HepG2 (cell line): ENCODE data around the gene DTX4. TPM values are rescaled to one million over a fixed set of nuclear protein-coding genes. Genes with fewer than 3 reads are reported as not detected.

Experiments used
- ATAC-seq: fragments of 200-7000 bp; cut with Tn5 transposase; 3 replicates; pipeline ENCODE4 v1.9.1; 2020; ENCODE audit warnings: mild to moderate bottlenecking, moderate library complexity
- BruUV-seq: library from RNA; stranded (reverse); fragments of 400-500 nt; replicated peaks from 2 replicates; lab custom pipeline; 2021; lab: Mats Ljungman, UMichigan
- CTCF ChIA-PET: fragments of 300-600 bp; formaldehyde crosslinking; extraction: SDS; loops from one replicate; lab custom pipeline; 2021; ENCODE audit warnings: low total read pairs, inconsistent platforms, low intra/inter-chr PET ratio; lab: Yijun Ruan, JAX
- POLR2A ChIA-PET: fragments of 350-600 bp; sonication (Branson Sonifier 250); formaldehyde crosslinking; loops from one replicate; lab custom pipeline; 2020; ENCODE audit warnings: antibody characterized with exemption, inconsistent platforms; lab: Yijun Ruan, JAX
- DNase-seq: peaks from one replicate; pipeline ENCODE4 v3.0.0-alpha.2; 2015; ENCODE audit warnings: low spot score
- FAIRE-seq: peaks from 3 replicates; lab custom pipeline; 2011; peaks lifted over from hg19 to GRCh38; lab: Jason Lieb, UNC
- H2AFZ ChIP-seq: one replicate; pipeline ENCODE4 v1.6.1; 2011; ENCODE audit warnings: low read length, inconsistent platforms
- H3K27ac ChIP-seq: fragments of 300-600 bp; 3 replicates; pipeline ENCODE4 v1.8.0; 2011; ENCODE audit warnings: mixed run types, mild to moderate bottlenecking, mixed read lengths, low read length, inconsistent platforms; ENCODE audit not compliant: insufficient read depth; ENCODE audit errors: extremely low read length
- H3K27me3 ChIP-seq, 2 experiments: fragments of 200-600 bp in 1 of 2; 2 replicates in 1 of 2; 3 replicates in 1 of 2; pipeline versions ENCODE4 v1.6.0 to v1.8.0; 2011; ENCODE audit warnings: low read length in 2 of 2, mild to moderate bottlenecking in 2 of 2, moderate library complexity in 2 of 2, inconsistent platforms in 1 of 2; ENCODE audit not compliant: insufficient read depth in 2 of 2, control insufficient read depth in 1 of 2
- H3K36me3 ChIP-seq, 2 experiments: fragments of 200-600 bp in 1 of 2; replicated peaks in 1 of 2; 2 replicates in 1 of 2; 3 replicates in 1 of 2; pipeline versions ENCODE4 v1.5.1 to v1.8.0; 2011; ENCODE audit warnings: low read length in 2 of 2, inconsistent platforms in 1 of 2; ENCODE audit not compliant: insufficient read depth in 2 of 2, control insufficient read depth in 1 of 2
- H3K4me1 ChIP-seq: 2 replicates; pipeline ENCODE4 v1.5.1; 2012; ENCODE audit warnings: low read length, inconsistent platforms; ENCODE audit not compliant: insufficient read depth
- H3K4me2 ChIP-seq: 2 replicates; pipeline ENCODE4 v1.6.0; 2011; ENCODE audit warnings: low read depth, low read length, inconsistent platforms
- H3K4me3 ChIP-seq, 3 experiments: fragments of 200-600 bp in 1 of 3; sonication (generic), shearing (Covaris generic) in 1 of 3; replicated peaks in 1 of 3; 2 replicates each; pipeline ENCODE4 v1.5.1; 2011 to 2016; ENCODE audit warnings: low read length in 3 of 3, inconsistent platforms in 2 of 3, low read depth in 2 of 3, mild to moderate bottlenecking in 2 of 3, control low read depth in 1 of 3, mixed read lengths in 1 of 3; ENCODE audit not compliant: insufficient read depth in 1 of 3
- H3K79me2 ChIP-seq: one replicate; pipeline ENCODE4 v1.6.1; 2011; ENCODE audit warnings: low read length, inconsistent platforms; ENCODE audit not compliant: insufficient read depth
- H3K9ac ChIP-seq: 2 replicates; pipeline ENCODE4 v1.6.0; 2011; ENCODE audit warnings: mild to moderate bottlenecking, low read depth, low read length, inconsistent platforms; ENCODE audit not compliant: insufficient read depth
- H3K9me3 ChIP-seq: 2 replicates; pipeline ENCODE4 v1.5.1; 2012; ENCODE audit warnings: mild to moderate bottlenecking, low read length
- H4K20me1 ChIP-seq: 2 replicates; pipeline ENCODE4 v1.6.0; 2011; ENCODE audit warnings: inconsistent platforms, mild to moderate bottlenecking, low read length, moderate library complexity; ENCODE audit not compliant: insufficient read depth
- ARID4A ChIP-seq: sonication (generic); formaldehyde crosslinking; IDR thresholded peaks from 2 replicates; pipeline ENCODE4 v1.5.0; 2020; ENCODE audit warnings: mild to moderate bottlenecking, missing genetic modification reagents, borderline replicate concordance
- BATF2 ChIP-seq: sonication (generic); formaldehyde crosslinking; IDR thresholded peaks from 2 replicates; pipeline ENCODE4 v1.8.0; 2022; ENCODE audit warnings: mild to moderate bottlenecking, missing genetic modification reagents, moderate library complexity
- CEBPG ChIP-seq: IDR thresholded peaks from 2 replicates; pipeline ENCODE4 v1.6.1; 2016
- DNMT1 ChIP-seq: sonication (generic); formaldehyde crosslinking; IDR thresholded peaks from 2 replicates; pipeline ENCODE4 v1.5.1; 2020; ENCODE audit warnings: mild to moderate bottlenecking, missing genetic modification reagents
- KLF13 ChIP-seq: sonication (generic); formaldehyde crosslinking; IDR thresholded peaks from 2 replicates; pipeline ENCODE4 v1.4.0; 2020; ENCODE audit warnings: mild to moderate bottlenecking, missing genetic modification reagents
- KMT2A ChIP-seq: sonication (generic); formaldehyde crosslinking; IDR thresholded peaks from 2 replicates; pipeline ENCODE4 v1.4.0; 2020; ENCODE audit warnings: missing genetic modification reagents
- MTF2 ChIP-seq: sonication (generic); formaldehyde crosslinking; IDR thresholded peaks from 2 replicates; pipeline ENCODE4 v1.5.0; 2020; ENCODE audit warnings: missing genetic modification reagents, borderline replicate concordance
- NFAT5 ChIP-seq: sonication (generic); formaldehyde crosslinking; IDR thresholded peaks from 2 replicates; pipeline ENCODE4 v1.4.0; 2020; ENCODE audit warnings: missing genetic modification reagents
- ONECUT2 ChIP-seq: sonication (generic); formaldehyde crosslinking; IDR thresholded peaks from 2 replicates; pipeline ENCODE4 v1.4.0; 2020; ENCODE audit warnings: missing genetic modification reagents
- SAP130 ChIP-seq: IDR thresholded peaks from 2 replicates; pipeline ENCODE4 v1.6.1; 2016; ENCODE audit warnings: low read depth
- ZFP36L1 ChIP-seq: sonication (generic); formaldehyde crosslinking; IDR thresholded peaks from 2 replicates; pipeline ENCODE4 v1.8.0; 2022; ENCODE audit warnings: mild to moderate bottlenecking, missing genetic modification reagents, moderate library complexity
- ZFP41 ChIP-seq: sonication (generic); formaldehyde crosslinking; IDR thresholded peaks from 2 replicates; pipeline ENCODE4 v1.4.0; 2020; ENCODE audit warnings: mild to moderate bottlenecking, missing genetic modification reagents, borderline replicate concordance
- ZNF124 ChIP-seq: sonication (generic); formaldehyde crosslinking; IDR thresholded peaks from 2 replicates; pipeline ENCODE4 v1.4.0; 2020; ENCODE audit warnings: missing genetic modification reagents
- ZNF282 ChIP-seq: fragments of 450-650 bp; IDR thresholded peaks from 2 replicates; pipeline ENCODE4 v1.6.1; 2018; ENCODE audit not compliant: partially characterized antibody
- ZNF589 ChIP-seq: sonication (generic); formaldehyde crosslinking; conservative IDR thresholded peaks from 2 replicates; pipeline ENCODE4 v1.8.0; 2022; ENCODE audit warnings: mild to moderate bottlenecking, moderate library complexity, missing genetic modification reagents
- ZSCAN20 ChIP-seq: sonication (generic); formaldehyde crosslinking; IDR thresholded peaks from 2 replicates; pipeline ENCODE4 v1.4.0; 2020; ENCODE audit warnings: missing genetic modification reagents, mild to moderate bottlenecking, borderline replicate concordance
- WGBS: methylation state at CpG from one replicate; pipeline ENCODE4 v1.1.6; 2017; ENCODE audit warnings: low lambda C conversion rate; 5-methylcytosine and 5-hydroxymethylcytosine counted together
- in situ Hi-C: cut with HindIII; loops from 2 replicates; pipeline ENCODE4 v1.10.0; 2017; ENCODE audit warnings: low pct_unique_long_range_greater_than_20kb; ENCODE audit not compliant: extremely low pct_ligation_motif_present
- intact Hi-C: fragments of 100-400 bp; cut with micrococcal nuclease; formaldehyde crosslinking; loops from one replicate; pipeline ENCODE4 v1.10.0; 2022; ENCODE audit not compliant: unreplicated experiment
- polyA plus RNA-seq, 8 experiments: library from polyadenylated mRNA; depleted of rRNA in 3 of 8; stranded (reverse) in 7 of 8; unstranded in 1 of 8; fragments of >200 nt; fragmentation: Illumina TruSeq in 4 of 8; extraction: Trizol in 4 of 8; gene quantifications; 2 replicates each; pipeline versions ENCODE4 v1.2.1 to v1.2.3, GENCODE V29; 2011 to 2016; ENCODE audit warnings: low read depth in 4 of 8, missing spikeins in 1 of 8, mixed read lengths in 1 of 8; ENCODE audit not compliant: insufficient read depth in 1 of 8
- total RNA-seq, 5 experiments: library from RNA; depleted of rRNA; stranded (reverse); fragments of >200 nt; fragmentation: Illumina TruSeq; extraction: Trizol; gene quantifications; 2 replicates each; pipeline ENCODE4 v1.2.3, GENCODE V29; 2016; ENCODE audit warnings: low read depth in 1 of 5
- TF ChIP-seq, protein P1 (sequence below): sonication (generic); formaldehyde crosslinking; IDR thresholded peaks from 2 replicates; pipeline ENCODE4 v1.8.1; 2023; ENCODE audit warnings: mild to moderate bottlenecking, missing genetic modification reagents, borderline replicate concordance

DTX4 gene
- total and polyA plus RNA-seq, 2 of the 13 experiments (the other 11 are each of a cell fraction or from before 2014, with no cell fraction given) = 0.67 to 5.6 TPM

DNA sequence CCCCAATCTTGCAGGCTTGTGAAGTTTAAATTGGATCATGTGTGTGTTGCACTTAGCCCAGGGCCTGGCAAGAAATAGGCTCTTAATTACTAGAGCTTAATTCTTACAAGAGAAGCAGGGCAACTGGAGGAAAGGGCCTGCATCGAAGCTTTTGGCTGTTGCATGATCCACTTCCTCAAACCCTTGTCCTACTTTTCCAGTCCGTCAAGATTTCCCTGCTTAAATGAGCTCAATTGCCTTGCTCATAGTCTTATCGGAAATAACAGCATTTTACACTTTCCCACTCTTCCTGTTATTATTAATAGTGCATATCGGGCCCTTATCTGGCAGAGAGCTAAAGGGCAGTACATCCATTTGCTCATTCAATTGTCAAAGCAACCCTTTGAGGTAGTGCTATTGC lies 18.1 kb downstream of the DTX4 start:
- ChIA-PET POLR2A (no interaction called here), CTCF (no interaction called here)
- no peak overlapping the region for H3K27ac ChIP-seq
- no peak overlapping the region for H3K4me3 ChIP-seq
- no peak overlapping the region for H2AFZ ChIP-seq
- 93% methylated on average over 4 of the region's 4 CpGs for whole genome bisulfite sequencing
- no peaks in the 10 kb centered on the region for H3K27me3 ChIP-seq
- in situ Hi-C loops = loop anchor here (25.0 kb wide), 1 partner anchor 497 kb away; no protein-coding TSS in a partner anchor
- no peaks in the 10 kb centered on the region for H3K79me2 ChIP-seq
- H3K9me3 ChIP-seq = no peaks in the 10 kb centered on the region
- peaks cover 3 to 6% of the 10 kb centered on the region in 2 experiments; a peak in 2 of 5 replicates for H3K36me3 ChIP-seq
- H3K4me1 ChIP-seq = peaks cover 30% of the 10 kb centered on the region
- DNase-seq = no peak
- H3K9ac ChIP-seq = no peak overlapping the region
- FAIRE-seq = no peak
- no peak for ATAC-seq
- no peak overlapping the region for H3K4me2 ChIP-seq
- no TSS peak for BruUV-seq
- intact Hi-C loops = no loop called here
- no peaks in the 10 kb centered on the region for H4K20me1 ChIP-seq
- no peak for TF ChIP-seq ARID4A
- no peak for TF ChIP-seq MTF2 (CRISPR knock-in tag)
- no peak for TF ChIP-seq ZFP41 (CRISPR knock-in tag)
- TF ChIP-seq DNMT1 (CRISPR knock-in tag) = no peak
- no peak for TF ChIP-seq BATF2 (CRISPR knock-in tag)
- no peak for TF ChIP-seq ZFP36L1 (CRISPR knock-in tag)
- no peak for TF ChIP-seq NFAT5 (CRISPR knock-in tag)
- TF ChIP-seq ZSCAN20 = no peak
- no peak for TF ChIP-seq ONECUT2 (CRISPR knock-in tag)
- no peak for TF ChIP-seq SAP130
- TF ChIP-seq ZNF282 = no peak
- no peak for TF ChIP-seq CEBPG (CRISPR knock-in tag)
- no peak for TF ChIP-seq ZNF124
- TF ChIP-seq KMT2A (CRISPR knock-in tag) = no peak
- TF ChIP-seq, protein P1, sequence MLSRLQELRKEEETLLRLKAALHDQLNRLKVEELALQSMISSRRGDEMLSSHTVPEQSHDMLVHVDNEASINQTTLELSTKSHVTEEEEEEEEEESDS (CRISPR knock-in tag) = no peak
- no peak for TF ChIP-seq KLF13 (CRISPR knock-in tag)
- TF ChIP-seq ZNF589 = no peak
